Left forelimb (tissue), 1 donor: ENCODE results near the gene CACNA1F.
A peak's percentile ranks its signal among the peaks of the same experiment; 100 is the strongest.

Experiments
- DNase-seq: peaks from one replicate; pipeline ENCODE4 v3.0.0-alpha.2; 2018; ENCODE audit warnings: low spot score

Gene CACNA1F

GRCh38 chrX:49198540-49199314 is 34.4 kb downstream of the CACNA1F start:
- no peak for DNase-seq

- DNase-seq = no peak
Observed at GRCh38 chrX:49197543-49198087, 35.5 kb downstream of the CACNA1F start.

GRCh38 chrX:49193542-49193964 is 39.6 kb downstream of the CACNA1F start:
- DNase-seq = no peak

DNA sequence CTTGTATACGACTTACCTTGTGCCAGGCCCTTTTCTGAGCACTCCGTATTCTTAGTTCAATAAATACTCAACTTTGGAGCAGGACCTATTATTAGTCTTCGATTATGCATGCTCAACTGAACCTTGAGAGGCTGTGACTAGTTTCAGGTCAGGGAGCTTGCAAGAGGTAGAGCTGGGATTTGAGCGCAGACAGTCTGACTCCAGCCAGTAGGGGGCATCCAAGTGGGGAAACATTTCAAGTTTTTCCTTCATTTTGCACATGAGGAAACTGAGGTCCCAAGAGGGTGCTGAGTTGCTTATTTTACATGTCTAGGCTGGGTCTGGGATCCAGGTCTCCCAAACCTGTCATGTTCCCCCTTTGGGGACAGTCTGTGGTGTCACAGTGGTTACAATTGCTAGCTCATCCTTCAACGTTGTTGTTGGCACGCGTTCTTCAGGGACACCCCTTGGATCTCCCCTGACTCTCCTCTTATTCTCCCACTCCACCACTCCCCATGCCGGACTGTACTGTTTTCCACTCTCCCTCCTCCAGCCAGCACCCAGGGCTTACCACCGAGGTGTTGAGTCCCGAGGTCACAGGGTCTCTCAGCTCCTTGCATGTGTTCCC is 40.3 kb downstream of the CACNA1F start:
- DNase-seq = no peak

- no peak for DNase-seq
Observed at GRCh38 chrX:49191574-49192011, 41.5 kb downstream of the CACNA1F start.

DNA sequence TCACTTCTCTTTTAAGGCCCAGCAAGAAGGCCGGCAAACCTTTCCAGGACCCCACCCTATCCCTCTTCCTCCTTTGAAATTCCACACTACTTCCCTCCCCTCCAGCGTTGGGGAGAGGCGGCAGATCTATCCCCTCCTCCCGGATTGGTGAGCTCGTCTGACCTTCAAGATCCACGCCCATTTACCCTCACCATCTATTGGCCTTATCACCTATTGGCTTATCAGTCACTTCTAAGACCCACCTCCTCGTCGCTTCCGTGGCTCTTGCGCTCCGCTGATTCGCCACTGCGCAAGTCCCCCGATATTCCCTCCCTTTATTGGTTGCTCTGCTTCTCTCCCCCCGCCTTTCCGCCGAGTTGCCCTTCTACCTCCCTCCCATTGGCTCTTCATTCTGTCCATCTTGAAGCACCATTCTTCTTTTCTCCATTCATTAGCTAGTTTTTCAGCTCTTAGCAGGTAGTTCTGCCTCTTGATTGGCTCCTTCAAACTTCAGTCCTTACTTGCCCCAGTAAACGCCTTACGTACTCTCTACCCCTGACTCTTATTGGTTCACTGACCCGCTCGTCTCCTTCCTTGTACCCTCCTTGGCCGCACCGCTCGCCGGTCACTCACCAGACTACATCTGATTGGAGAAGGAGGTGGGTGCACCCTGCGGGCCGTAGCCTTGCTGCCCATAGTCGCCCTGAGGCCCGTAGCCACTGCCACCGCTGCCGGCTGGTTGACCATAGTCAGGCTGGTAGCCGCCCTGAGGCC is 42.1 kb downstream of the CACNA1F start:
- peak; percentile 82 for DNase-seq

DNA sequence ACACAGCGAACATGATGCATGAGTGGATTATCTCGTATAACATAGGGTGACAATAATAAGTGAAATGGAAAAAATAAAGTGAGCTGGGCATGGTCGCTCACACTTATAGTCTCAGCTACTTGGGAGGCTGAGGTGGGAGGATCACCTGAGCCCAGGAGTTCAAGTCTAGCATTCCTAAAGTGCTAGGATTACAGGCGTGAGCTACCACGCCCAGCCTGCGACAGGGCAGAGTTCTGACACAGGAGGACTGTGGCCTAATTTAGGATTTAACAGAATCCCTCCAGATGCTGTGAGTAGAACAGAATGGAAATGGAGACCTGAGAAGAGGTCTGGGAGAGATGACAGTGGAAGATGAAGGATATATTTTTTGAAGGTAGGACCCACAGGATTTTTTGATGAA is 43.5 kb downstream of the CACNA1F start:
- no peak for DNase-seq

GRCh38 chrX:49188468-49189076 is 44.6 kb downstream of the CACNA1F start:
- no peak for DNase-seq

DNA sequence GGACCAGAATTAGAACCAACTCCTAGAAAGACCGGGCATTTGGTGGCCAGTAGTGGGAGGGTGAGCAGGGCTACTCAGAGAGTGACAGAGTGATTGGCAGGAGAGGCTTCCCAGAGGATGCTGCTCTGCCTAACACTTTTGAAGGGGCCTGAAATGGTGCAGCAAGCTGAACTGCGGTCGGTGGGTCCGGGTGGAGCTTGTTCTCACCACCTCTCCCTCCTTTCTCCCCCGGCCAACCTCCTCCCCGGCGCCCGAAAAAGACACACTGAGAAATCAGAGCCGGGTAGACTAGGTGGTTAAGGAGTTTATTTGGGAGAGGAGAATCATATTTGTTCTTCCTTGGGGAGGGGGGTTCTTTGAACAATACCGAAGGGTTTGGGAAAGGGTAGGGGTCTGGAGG is 45.6 kb downstream of the CACNA1F start:
- DNase-seq = no peak

DNA sequence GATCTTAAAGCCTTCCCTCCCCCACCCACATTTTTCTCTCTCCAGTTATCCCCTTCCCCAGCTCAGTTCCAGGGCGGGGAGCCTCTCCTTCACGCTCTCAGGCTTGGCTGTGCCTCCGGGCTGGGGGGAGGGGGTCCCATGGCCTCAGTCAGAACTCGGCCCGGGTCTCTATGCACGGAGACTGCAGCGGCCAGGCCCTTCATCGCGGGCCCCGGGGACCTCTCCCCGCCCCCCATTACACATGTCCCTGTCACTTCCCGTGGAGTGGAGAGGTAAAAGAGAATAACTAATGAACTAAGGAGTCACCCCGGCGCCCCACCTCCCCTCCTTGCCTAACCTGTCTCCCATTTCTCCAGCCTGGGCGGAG is 46.1 kb downstream of the CACNA1F start:
- DNase-seq = no peak

GRCh38 chrX:49186125-49187027 is 46.8 kb downstream of the CACNA1F start, which contains the start of gene PRICKLE3:
Gene PRICKLE3, minus strand, starts transcription at chrX:49186373. Its CDS starts 76 bp downstream, at chrX:49186297.
- DNase-seq = no peak

- no peak for DNase-seq
Observed at GRCh38 chrX:49184294-49185281, 48.6 kb downstream of the CACNA1F start.

- no peak for DNase-seq
Observed at GRCh38 chrX:49183701-49184281, 49.3 kb downstream of the CACNA1F start.

GRCh38 chrX:49179358-49179757 is 53.8 kb downstream of the CACNA1F start:
- DNase-seq = no peak

GRCh38 chrX:49178537-49178936 is 54.6 kb downstream of the CACNA1F start:
- DNase-seq = no peak

- DNase-seq = no peak
Observed at GRCh38 chrX:49177873-49178480, 55.2 kb downstream of the CACNA1F start.

GRCh38 chrX:49177338-49177833 is 55.8 kb downstream of the CACNA1F start:
- DNase-seq = no peak

DNA sequence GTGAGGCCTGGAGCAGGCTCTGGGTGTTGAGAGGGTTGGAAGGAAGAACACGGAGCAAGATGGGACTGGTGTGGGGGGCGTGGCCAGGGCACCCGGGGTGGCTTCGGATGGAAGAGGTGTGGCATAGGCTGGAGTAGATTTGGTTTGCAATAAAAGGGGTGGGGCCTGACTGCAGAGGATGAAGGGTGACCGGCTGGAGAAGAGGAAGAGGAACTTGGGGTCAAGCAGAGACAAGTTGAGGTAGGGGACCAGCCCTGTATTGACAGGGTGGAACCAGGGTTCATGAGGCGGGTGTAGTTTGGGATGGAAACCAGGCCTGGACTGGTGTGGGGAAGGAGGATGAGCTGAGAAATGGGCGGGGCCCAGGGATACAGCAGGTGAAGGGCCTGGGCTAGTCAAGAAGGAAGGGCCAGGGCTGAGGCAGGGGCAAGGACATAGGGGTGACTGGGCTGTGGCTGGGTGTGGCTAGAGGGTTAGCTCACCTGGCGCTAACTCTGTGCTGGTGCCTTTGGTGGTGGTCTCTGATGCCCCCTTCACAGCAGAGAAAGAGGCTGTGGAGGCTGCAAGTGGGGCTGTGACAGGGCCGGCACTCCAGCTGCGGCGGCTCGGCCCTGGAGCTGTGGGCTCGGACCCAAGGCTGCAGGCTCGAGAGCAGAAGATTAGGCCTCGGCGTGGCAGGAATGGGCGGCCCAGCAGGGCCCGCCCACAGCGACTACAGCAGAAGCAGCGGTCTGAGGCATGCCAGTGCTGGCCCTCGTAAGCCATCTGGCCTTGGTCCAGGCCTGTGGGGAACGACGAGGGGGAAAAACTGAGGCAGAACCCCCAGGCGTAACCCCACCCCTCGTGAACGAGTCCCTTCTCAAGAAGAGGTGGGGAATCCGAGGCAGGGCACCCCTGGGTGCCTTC is 56.5 kb downstream of the CACNA1F start:
- DNase-seq = no peak
